Effector memory CD8-positive, alpha-beta T cell (primary cell): ENCODE results near the gene SDC3.

Source experiments
- ATAC-seq: fragments of 150-1000 bp; cut with Tn5 transposase; replicated peaks from 2 replicates; pipeline ENCODE4 v1.10.0; 2021; ENCODE audit warnings: mild to moderate bottlenecking, moderate library complexity
- DNase-seq, 3 experiments: peaks; one replicate each; pipeline ENCODE4 v3.0.0; 2021
- H3K27ac Mint-ChIP-seq, 2 donors: one replicate each; pipeline ENCODE4 v1.8.0; 2022; ENCODE audit warnings: mild to moderate bottlenecking in 2 of 2, mixed read lengths in 2 of 2, moderate library complexity in 2 of 2
- H3K27me3 Mint-ChIP-seq, 2 donors: one replicate each; pipeline ENCODE4 v1.8.0; 2022; ENCODE audit warnings: mixed read lengths in 2 of 2
- H3K36me3 Mint-ChIP-seq: one replicate; pipeline ENCODE4 v1.8.0; 2022; ENCODE audit warnings: mild to moderate bottlenecking, moderate library complexity, mixed read lengths; ENCODE audit not compliant: insufficient read depth
- H3K4me1 Mint-ChIP-seq, 2 donors: one replicate each; pipeline ENCODE4 v1.8.0; 2022; ENCODE audit warnings: low read depth in 2 of 2, mixed read lengths in 2 of 2
- H3K4me3 Mint-ChIP-seq, 2 donors: one replicate each; pipeline ENCODE4 v1.8.0; 2022; ENCODE audit warnings: mild to moderate bottlenecking in 2 of 2, mixed read lengths in 2 of 2, moderate library complexity in 2 of 2
- H3K9me3 Mint-ChIP-seq, 2 donors: one replicate each; pipeline ENCODE4 v1.8.0; 2022; ENCODE audit warnings: mixed read lengths in 2 of 2

Gene SDC3

DNA sequence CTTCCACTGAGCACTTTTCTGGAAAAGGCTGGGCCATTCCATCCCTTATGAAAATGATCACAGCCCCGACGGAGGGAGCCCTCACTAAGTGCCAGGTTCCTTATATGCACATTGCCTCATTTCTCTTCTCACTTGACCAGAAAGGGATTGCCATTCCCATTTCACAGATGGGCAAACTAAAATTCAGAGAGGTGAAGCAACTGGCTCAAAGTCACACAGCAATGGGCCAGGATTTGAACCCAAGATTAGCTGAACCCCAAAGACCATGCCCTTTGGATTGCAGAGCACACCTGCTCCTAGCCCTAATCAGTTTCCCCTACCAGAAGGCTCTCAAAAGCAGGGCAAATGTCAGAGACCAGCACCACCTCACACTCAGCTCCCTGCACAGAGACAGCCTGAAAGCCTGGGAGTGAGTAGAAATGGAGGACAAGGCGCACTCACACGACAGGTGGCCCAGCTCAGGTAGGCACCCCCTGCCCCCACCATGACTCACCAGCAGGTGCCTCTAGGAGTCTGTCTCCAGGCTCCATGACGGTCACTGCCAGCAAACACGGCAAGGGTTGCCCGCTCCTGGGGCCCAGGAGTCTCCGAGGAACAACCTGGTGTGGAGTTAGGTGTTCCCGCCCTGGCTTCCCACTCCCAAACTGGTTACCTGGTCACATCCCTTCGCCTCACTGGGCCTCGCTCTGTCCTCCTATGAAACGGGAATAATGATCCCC lies 21.7 kb downstream of the SDC3 start:
- Mint-ChIP-seq H3K4me3 (no peak overlapping the region), H3K9me3 (no peaks in the 10 kb centered on the region), H3K27me3 (peaks cover 12 to 85% of the 10 kb centered on the region in 2 donors), H3K27ac (no peak overlapping the region), H3K4me1 (no peaks in the 10 kb centered on the region), H3K36me3 (no peaks in the 10 kb centered on the region)
- ATAC-seq (no peak), DNase-seq (no peak)

DNA sequence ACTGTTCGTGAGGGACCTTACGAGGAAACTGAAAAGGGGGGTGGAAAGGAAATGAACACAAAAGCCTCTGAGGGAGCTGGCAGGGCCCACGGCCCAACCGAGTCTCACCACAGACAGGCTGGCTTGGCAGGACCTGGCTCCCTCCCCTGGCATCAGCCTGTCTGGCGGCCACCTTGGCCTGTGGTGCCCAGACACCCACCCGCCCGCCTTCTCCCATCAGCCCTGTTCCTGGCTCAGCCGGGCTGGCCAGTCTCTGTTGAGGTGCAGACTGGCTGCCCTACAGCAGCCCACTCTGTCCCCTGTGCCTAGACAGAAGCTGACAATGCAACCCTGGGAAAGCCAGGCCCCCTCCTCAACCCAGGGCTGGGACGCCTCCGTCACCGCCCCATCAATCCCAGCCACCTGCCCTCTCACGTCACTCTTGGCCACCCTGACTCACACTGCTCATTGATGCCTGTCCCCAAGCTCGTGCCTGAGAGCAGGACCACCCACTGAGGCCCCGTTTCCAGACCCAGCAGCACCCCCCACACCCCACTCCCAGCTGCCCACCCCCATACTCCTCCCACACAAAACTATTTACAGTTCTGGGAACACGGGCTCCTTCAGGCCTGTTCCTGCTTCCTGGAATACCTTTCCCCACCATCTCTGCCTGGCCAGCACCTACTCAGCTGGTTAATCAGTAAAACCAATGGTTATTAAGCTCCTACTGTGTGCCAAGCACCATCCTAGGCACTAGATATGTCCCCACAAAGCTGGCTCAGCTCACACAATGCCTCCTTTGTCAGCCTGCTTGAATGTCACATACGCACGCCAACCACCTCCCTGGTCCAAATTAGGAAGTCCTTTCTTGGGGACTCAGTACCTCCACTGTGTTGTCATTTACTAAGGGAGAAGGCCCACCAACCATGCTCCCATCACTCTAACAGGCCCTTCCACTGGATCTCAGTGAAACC lies 22.7 kb downstream of the SDC3 start:
- H3K27me3 Mint-ChIP-seq: peaks cover 18 to 85% of the 10 kb centered on the region in 2 donors
- no peak for DNase-seq

DNA sequence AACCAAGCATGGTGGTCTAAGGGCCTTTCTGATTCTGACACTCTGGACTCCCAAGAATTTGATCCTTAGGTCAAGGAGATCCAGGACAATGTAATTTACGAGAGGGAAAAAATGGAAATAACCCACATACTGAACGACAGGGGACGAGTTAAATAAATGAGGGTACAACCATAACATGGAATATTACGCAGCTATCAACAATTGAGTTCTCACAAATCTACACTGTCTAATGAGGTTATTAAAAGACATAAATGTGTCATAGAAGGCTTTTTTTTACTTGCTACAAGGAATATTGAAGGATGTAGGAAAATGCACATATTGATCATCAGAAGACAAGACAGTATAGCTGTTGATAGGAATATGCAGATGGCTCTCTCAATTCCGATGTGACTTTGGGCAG lies 23.8 kb downstream of the SDC3 start:
- no peaks in the 10 kb centered on the region for H3K9me3 Mint-ChIP-seq
- H3K27me3 Mint-ChIP-seq: peaks cover 28 to 89% of the 10 kb centered on the region in 2 donors
- H3K36me3 Mint-ChIP-seq: no peaks in the 10 kb centered on the region
- H3K27ac Mint-ChIP-seq: no peak overlapping the region
- no peaks in the 10 kb centered on the region for H3K4me1 Mint-ChIP-seq
- H3K4me3 Mint-ChIP-seq: no peak overlapping the region
- DNase-seq (no peak), ATAC-seq (no peak)

More for the DNA sequence above, 22.7 kb downstream of the SDC3 start:
- no peak overlapping the region for H3K4me3 Mint-ChIP-seq
- ATAC-seq: no peak
- peak overlapping the region in 1 of 2 donors; percentile 3 for H3K27ac Mint-ChIP-seq
- H3K9me3 Mint-ChIP-seq: no peaks in the 10 kb centered on the region
- H3K36me3 Mint-ChIP-seq: no peaks in the 10 kb centered on the region
- H3K4me1 Mint-ChIP-seq: no peaks in the 10 kb centered on the region

DNA sequence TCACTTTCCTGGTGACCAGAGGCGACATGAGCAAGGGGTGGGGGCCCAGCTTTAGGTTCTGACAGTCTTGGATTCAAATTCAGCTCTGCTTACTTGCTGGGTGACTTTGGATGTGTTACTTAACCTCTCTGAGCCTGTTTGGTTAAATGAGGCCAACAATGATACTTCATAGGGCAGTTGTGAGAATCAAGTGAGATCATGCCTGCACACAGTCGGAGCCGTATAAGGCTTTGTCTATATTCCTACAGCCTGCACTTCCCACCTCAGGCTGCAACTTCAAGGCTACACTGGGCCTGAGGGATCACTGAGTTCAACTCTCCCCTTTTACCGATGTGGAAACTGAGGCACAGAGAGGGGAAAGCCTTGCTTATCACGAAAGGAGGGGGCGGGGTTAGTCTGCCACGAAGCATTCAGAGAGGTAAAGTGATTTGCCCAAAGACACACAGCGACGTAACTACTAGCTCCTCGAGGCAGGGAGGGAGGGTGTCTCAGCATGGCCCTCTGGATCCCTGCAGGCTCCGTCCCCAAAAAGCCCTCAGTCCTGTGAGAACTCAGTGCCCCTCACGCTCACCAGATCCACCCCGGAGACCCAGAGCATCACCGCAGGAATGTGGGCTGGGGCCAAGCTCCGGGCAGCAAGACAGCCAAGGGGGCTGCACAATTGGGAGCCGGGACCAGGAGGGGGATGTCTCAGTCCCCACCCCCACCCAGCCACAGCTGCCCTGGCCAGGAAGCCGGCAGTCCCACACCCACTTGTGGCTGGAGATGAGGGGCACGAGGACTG lies 25.0 kb downstream of the SDC3 start:
- Mint-ChIP-seq H3K27me3 (peaks cover 31 to 91% of the 10 kb centered on the region in 2 donors), H3K4me1 (no peaks in the 10 kb centered on the region), H3K4me3 (no peak overlapping the region), H3K36me3 (no peaks in the 10 kb centered on the region), H3K9me3 (no peaks in the 10 kb centered on the region), H3K27ac (no peak overlapping the region)
- DNase-seq (no peak), ATAC-seq (no peak)

DNA sequence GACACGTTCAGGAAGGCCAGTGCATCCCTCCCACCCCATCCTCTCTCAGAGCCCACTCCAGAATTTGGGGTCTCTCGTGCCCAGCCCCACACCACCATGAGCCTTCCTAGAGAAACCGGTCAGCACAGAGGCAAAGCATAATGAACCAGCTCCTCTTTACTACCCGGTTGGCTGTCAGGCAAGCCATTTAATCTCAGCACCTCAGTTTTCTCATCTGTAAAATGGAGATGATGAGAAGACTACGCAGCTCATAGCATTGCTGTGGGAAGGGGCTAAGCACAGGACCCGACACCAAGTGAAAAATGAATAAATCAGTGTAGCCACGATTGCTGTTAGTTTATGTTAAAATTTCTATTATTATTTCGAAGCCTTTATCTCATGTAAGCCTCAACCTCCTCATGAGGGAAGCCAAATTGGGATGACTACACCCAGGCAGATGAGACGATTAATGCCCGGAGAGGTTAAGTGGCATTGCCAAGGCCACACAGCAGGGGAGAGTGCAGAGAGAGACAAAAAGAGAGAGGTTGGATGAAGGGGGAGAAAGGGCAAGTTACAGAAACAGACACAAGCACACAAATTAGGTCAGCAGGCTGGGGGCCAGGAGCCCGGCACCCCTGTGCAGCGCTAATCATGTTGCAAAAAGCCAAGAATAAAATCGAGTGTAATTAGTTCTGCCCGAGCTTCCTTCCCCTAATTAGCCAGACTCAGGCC lies 25.7 kb downstream of the SDC3 start:
- Mint-ChIP-seq H3K36me3 (no peaks in the 10 kb centered on the region), H3K27ac (no peak overlapping the region), H3K4me1 (no peaks in the 10 kb centered on the region), H3K27me3 (peaks cover 33 to 91% of the 10 kb centered on the region in 2 donors), H3K9me3 (no peaks in the 10 kb centered on the region), H3K4me3 (no peak overlapping the region)
- ATAC-seq: no peak
- DNase-seq: no peak

DNA sequence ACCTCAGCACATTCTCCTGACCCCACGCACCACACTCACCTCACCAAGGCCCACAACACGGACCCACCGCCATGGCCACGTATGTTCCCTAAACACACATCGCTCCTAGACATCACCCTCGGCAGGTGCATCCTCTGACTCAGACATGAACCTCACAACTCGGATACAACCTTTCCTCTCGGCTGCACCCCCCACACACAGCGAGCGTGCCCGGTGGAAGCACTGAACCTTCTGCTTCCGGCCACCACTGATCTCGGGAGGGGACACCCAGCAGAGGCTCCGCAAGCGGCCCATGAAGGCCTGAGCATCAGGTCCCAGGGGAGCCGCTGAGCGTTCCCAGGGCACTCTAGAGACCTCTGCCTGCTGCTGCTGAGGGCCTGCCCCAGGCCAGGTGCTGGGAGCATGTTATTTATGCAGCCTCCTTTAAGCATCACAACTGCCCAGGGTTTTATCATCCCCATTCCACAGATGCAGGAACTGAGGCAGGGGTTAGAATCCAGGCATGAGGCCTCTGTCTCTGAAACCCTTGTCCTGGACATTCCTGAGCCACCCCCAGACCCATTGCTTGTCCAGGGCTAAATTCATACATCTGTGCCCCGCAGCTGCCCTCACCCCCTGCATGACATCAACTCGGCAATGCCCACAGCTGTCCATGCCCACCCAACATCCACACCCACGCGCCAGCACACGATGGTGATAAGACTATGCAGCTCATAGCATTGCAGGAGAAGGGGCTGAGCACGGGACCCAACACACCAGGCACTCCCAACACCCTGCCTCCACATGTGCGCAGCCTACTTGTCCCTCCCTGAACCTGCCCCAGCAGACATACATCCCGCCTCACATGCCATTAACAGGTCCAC lies 27.0 kb downstream of the SDC3 start:
- Mint-ChIP-seq H3K27ac (no peak overlapping the region), H3K4me3 (no peak overlapping the region)
- ATAC-seq: peak; percentile 26

DNA sequence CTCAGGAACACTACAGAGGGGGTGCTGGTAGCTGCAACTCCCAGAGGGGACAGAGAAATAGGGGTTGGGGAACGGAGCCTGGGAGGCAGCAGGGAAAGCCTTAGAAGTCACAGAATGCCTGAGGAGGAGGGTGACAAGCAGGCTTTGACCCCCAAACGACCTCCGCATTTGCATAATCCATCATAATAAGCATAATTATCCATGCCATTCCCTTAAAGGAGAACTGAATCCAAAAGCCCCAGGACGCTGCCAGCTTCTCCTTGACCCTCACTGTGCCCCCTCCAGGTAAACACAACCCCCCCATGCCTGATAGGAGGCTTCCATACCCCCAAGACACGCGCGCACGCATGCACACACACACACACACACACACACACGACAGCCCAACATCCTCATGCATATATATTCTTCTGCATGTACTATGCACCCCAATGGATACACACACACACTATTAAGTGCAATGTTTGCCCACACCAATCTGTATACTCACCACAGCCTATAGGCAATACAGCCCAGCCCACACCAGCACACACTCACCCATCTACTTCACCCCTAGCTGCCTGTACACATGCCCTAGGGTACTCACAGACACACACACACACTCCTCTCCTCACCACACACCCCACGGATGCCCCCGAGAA lies 27.8 kb downstream of the SDC3 start:
- ATAC-seq: peak; percentile 12
- no peak for DNase-seq
- Mint-ChIP-seq H3K4me1 (no peaks in the 10 kb centered on the region), H3K4me3 (no peak overlapping the region), H3K9me3 (no peaks in the 10 kb centered on the region), H3K27ac (no peak overlapping the region), H3K27me3 (peaks cover 46 to 91% of the 10 kb centered on the region in 2 donors), H3K36me3 (no peaks in the 10 kb centered on the region)

More for the DNA sequence above, 27.0 kb downstream of the SDC3 start:
- Mint-ChIP-seq H3K36me3 (no peaks in the 10 kb centered on the region), H3K4me1 (no peaks in the 10 kb centered on the region), H3K9me3 (no peaks in the 10 kb centered on the region), H3K27me3 (peaks cover 45 to 91% of the 10 kb centered on the region in 2 donors)
- no peak for DNase-seq

DNA sequence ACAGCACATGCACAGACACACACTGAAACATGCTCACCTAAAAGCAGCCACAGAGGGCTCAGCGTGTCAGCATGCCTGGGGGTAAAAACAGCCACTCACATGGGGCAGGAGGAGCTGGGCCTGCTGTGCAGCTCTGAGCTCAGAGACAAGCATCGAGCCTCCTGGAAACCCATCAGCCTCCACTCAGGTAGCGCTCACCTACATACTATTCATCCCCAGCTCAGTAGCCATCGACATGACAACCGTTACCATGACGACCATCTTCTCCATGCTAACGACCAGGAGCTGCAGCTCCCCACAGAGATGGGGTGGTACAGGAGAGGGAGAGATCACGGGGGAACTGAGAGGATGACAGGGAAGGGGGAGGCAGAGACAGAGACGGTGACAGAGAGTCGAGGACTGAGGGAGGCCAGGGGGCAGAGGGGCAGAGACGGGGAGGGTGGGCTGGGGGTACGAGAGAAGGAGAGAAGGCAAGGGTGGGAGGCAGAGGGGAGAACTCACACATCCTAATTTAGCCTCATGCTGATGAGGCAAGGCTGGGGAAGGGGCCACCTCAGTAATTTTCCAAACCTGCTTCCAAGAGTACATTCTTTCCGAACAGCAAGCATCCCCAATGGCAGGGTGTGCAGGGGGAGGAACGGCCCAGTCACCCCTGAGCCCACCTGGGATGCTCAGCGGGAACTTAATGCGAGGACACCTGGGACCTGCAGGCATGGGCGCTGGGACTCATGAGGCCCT lies 28.4 kb downstream of the SDC3 start:
- H3K4me3 Mint-ChIP-seq: no peak overlapping the region
- no peaks in the 10 kb centered on the region for H3K36me3 Mint-ChIP-seq
- peaks cover 52 to 96% of the 10 kb centered on the region in 2 donors for H3K27me3 Mint-ChIP-seq
- no peaks in the 10 kb centered on the region for H3K9me3 Mint-ChIP-seq
- ATAC-seq (no peak), DNase-seq (no peak)
- no peaks in the 10 kb centered on the region for H3K4me1 Mint-ChIP-seq
- H3K27ac Mint-ChIP-seq: no peak overlapping the region

DNA sequence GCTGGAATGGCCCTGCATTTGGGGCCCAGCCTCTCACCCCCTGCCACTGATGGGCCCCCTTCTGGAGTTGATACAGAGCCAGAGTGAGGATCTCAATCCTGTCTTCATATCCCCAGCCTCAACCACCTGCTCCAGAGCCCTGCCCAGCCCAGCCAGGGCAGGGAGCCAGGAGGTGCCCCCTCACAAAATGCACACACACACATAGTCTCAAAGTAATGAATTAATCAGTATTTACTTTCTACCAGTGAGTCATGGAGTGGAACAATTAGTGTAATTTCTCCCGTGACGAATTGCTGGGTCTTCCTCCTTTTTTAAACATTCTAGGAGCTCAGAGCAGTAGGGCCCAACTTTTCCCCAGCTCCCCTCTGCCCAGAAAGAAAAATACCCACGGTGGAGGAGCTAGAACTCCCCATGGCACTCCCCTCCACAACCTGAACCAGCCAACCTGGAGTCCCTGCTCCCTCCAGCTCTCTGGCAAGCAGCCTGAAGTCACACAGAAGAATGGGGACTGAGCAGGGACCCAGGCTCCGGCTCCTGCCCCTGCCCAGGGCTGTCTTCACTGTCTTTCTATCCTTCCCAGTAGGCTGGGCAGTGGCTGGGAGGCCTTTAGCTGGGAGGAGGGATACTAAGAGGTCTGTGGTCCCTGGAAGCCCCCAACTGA lies 29.3 kb downstream of the SDC3 start:
- H3K27me3 Mint-ChIP-seq: peaks cover 52 to 97% of the 10 kb centered on the region in 2 donors
- no peaks in the 10 kb centered on the region for H3K4me1 Mint-ChIP-seq
- H3K36me3 Mint-ChIP-seq: no peaks in the 10 kb centered on the region
- no peak overlapping the region for H3K4me3 Mint-ChIP-seq
- H3K9me3 Mint-ChIP-seq: no peaks in the 10 kb centered on the region
- DNase-seq (no peak), ATAC-seq (no peak)
- H3K27ac Mint-ChIP-seq: no peak overlapping the region

DNA sequence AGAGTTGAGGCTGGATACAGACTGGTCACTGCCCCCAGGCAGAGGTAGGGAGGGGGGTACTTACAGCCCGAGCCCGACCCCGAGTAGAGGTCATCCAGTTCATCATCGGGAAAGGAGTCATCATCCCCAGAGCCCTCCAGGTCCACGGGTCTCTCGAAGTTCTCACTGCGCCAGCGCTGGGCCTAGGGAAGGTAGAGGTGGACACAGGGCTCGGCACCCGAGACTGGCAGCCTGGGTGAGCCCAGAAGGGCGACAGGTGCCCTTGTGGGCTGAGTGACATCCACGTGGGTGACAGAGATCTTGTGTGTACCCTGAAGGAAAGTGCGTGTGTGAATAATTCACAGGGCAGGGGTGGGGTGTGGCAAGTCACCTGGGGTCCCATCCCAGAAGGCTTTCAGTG lies 30.0 kb downstream of the SDC3 start:
- no peak overlapping the region for H3K27ac Mint-ChIP-seq
- no peaks in the 10 kb centered on the region for H3K9me3 Mint-ChIP-seq
- no peaks in the 10 kb centered on the region for H3K36me3 Mint-ChIP-seq
- no peaks in the 10 kb centered on the region for H3K4me1 Mint-ChIP-seq
- ATAC-seq (no peak), DNase-seq (no peak)
- no peak overlapping the region for H3K4me3 Mint-ChIP-seq
- H3K27me3 Mint-ChIP-seq: peaks cover 52 to 99% of the 10 kb centered on the region in 2 donors

DNA sequence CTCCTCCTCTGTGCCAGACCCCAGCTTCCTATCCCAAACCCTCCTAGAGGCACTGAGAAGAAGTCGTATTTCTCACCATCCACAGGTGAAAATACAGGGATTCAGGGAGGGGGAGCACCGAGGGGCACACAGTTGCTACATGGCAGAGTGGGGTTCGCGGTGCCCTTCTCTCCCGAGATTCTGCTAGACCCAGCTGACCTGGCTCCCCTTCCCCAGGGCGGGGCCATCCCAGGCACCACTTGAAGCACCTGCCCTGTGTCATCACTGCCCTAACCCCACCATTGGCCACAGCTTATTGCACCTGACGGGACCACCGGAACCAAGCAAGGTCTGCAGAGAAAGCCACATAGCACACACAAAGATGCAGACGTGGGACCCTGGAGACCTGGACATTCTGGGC lies 30.5 kb downstream of the SDC3 start:
- DNase-seq: no peak
- H3K4me1 Mint-ChIP-seq: no peaks in the 10 kb centered on the region
- no peaks in the 10 kb centered on the region for H3K36me3 Mint-ChIP-seq

More for the DNA sequence above, 30.5 kb downstream of the SDC3 start:
- Mint-ChIP-seq H3K9me3 (no peaks in the 10 kb centered on the region), H3K27ac (no peak overlapping the region), H3K4me3 (no peak overlapping the region), H3K27me3 (peaks cover 52 to 98% of the 10 kb centered on the region in 2 donors)
- ATAC-seq: no peak
